Fibroblast of mammary gland (primary cell): ENCODE measurements around the gene CHAF1A.

Source experiments
- DNase-seq: peaks from one replicate; pipeline ENCODE4 v3.0.0-alpha.2; 2010; ENCODE audit warnings: low read depth
- H3K4me3 ChIP-seq: 2 replicates; pipeline ENCODE4 v1.5.1; 2011; ENCODE audit warnings: low read depth, mild to moderate bottlenecking, low read length, moderate library complexity; ENCODE audit not compliant: control insufficient read depth
- CTCF ChIP-seq: conservative IDR thresholded peaks from 2 replicates; pipeline ENCODE4 v1.5.1; 2011; ENCODE audit warnings: low read depth, low read length, inconsistent platforms; ENCODE audit not compliant: control insufficient read depth, insufficient read depth

The CHAF1A gene

DNA sequence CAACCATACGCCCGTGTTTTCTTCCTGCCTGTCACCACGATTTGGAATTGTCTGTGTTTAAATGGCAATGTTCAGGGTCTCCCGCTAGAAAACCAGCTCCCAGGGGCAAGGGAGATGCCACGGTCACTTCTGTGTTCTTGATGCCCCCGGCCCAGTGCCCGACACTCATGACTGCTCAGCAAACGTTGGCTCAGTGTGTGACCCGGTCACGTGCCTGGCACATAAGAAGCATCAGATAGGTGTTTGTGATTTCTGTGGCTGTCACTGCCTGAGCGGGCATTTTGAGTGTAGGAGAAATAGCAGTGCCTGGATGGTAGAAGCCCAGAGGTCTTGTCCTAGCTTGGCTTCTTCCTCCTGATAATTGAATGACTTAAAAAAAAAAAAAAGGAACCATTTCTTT lies 85.1 kb downstream of the CHAF1A start:
- DNase-seq, result no peak
- no peak for TF ChIP-seq CTCF
- H3K4me3 ChIP-seq, result no peak overlapping the region

DNA sequence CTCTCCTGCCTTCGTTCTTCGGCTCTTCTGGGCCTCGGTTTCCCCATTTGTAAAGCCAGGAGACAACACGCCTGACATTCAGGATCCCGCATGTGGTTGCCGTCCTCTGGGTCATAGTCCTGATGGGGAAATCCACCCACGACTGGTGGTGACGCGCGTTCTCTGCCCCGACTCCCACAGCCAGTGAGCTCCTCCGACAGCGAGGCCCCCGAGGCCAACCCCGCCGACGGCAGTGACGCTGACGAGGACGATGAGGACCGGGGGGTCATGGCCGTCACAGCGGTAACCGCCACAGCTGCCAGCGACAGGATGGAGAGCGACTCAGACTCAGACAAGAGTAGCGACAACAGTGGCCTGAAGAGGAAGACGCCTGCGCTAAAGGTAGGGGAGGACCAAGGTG lies 86.1 kb downstream of the CHAF1A start:
- DNase-seq, result no peak
- no peak overlapping the region for H3K4me3 ChIP-seq
- no peak for TF ChIP-seq CTCF

- no peak for TF ChIP-seq CTCF
- H3K4me3 ChIP-seq, result no peak overlapping the region
Measured at GRCh38 chr19:4491446-4491845, 89.0 kb downstream of the CHAF1A start.

DNA sequence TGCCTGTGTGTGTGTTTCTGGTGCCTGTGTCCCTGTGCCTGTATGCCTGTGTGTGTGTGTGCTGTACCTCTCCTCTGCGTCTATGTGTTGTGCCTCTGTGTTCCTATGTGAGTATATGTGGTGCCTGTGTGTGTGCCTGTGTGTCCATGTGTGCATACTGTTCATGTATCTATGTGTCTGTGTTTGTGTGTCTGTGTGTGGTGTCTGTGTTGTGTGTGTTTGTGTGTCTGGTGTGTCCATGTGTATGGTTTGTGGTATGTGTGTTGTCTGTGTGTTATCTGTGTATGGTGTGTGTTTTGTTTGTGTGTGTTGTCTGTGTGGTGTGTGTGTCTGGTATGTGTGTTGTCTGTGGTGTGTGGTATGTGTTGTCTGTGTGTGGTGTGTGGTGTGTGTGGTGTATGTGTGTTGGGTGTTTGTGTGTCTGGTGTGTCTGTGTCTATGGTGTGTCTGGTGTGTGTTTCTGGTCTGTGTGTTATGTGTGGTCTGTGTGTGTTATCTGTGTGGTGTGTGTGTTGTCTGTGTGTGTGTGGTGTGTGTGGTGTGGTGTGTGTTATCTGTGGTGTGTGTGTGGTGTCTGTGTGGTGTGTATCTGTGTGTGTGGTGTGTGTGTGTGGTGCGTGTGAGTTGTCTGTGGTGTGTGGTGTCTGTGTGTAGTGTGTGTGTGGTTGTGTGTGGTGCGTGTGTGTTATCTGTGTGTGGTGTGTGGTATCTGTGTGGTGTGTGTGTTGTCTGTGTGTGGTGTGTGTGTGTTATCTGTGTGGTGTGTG lies 90.1 kb downstream of the CHAF1A start:
- no peak for TF ChIP-seq CTCF
- DNase-seq, result no peak
- no peak overlapping the region for H3K4me3 ChIP-seq

More at GRCh38 chr19:4491446-4491845, 89.0 kb downstream of the CHAF1A start:
- no peak for DNase-seq
